Esophagus squamous epithelium (tissue), 5 donors: ENCODE data around the gene DENND1C. TPM values are rescaled to one million over a fixed set of nuclear protein-coding genes. Genes with fewer than 3 reads are reported as not detected.

Experiments
- DNase-seq: peaks from one replicate; lab custom pipeline; 2025; lab: John Stamatoyannopoulos, UW
- H3K27ac ChIP-seq, 4 donors: fragments of 200-600 bp; sonication (generic); one replicate each; pipeline ENCODE4 v1.5.1; 2016 to 2019; ENCODE audit warnings: mild to moderate bottlenecking in 1 of 4
- H3K27me3 ChIP-seq, 4 donors: fragments of 200-600 bp; sonication (generic); 1 replicate in 3 of 4; 2 replicates in 1 of 4; pipeline versions ENCODE4 v1.5.1 to v1.6.0; 2017 to 2021; ENCODE audit warnings: antibody characterized with exemption in 1 of 4
- H3K36me3 ChIP-seq, 3 donors: fragments of 200-600 bp; sonication (generic); one replicate each; pipeline ENCODE4 v1.5.1; 2016 to 2019
- H3K4me1 ChIP-seq, 3 donors: fragments of 200-600 bp; sonication (generic); one replicate each; pipeline ENCODE4 v1.5.1; 2017 to 2019
- H3K4me3 ChIP-seq, 4 donors: fragments of 200-600 bp; sonication (generic); 1 replicate in 3 of 4; 2 replicates in 1 of 4; pipeline ENCODE4 v1.5.1; 2016 to 2019; ENCODE audit warnings: mild to moderate bottlenecking in 2 of 4, moderate library complexity in 1 of 4
- H3K9me3 ChIP-seq, 3 donors: fragments of 200-600 bp; sonication (generic); one replicate each; pipeline ENCODE4 v1.5.1; 2016 to 2019
- CTCF ChIP-seq, 6 experiments: fragments of 450-650 bp in 4 of 6; fragments of 200-600 bp in 2 of 6; sonication (generic) in 2 of 6; IDR thresholded peaks; one replicate each; pipeline ENCODE4 v1.5.1; 2016 to 2019; ENCODE audit warnings: antibody characterized with exemption in 6 of 6, mild to moderate bottlenecking in 4 of 6, moderate library complexity in 4 of 6
- POLR2A ChIP-seq, 4 donors: fragments of 450-650 bp; IDR thresholded peaks; one replicate each; pipeline ENCODE4 v1.6.1; 2017; ENCODE audit warnings: antibody characterized with exemption in 4 of 4, mild to moderate bottlenecking in 4 of 4, moderate library complexity in 3 of 4
- WGBS, 2 donors: methylation state at CpG; one replicate each; pipeline ENCODE4 v1.1.5; 2018; 5-methylcytosine and 5-hydroxymethylcytosine counted together
- intact Hi-C: fragments of 100-400 bp; cut with DNase I; formaldehyde crosslinking; loops from one replicate; pipeline ENCODE4 v1.15.0; 2022
- total RNA-seq, 4 donors: library from RNA; depleted of rRNA; stranded (reverse); fragments of >200 nt; gene quantifications; one replicate each; pipeline ENCODE4 v1.1.0, GENCODE V29; 2016
- donor health status: DM: yes; HTN: yes; CAD: no.

DENND1C gene
- total RNA-seq, 4 donors from 2014 or later = 0.62 to 4.2 (median 1.2) TPM

- intact Hi-C loops = no loop called here
- H3K4me3 ChIP-seq = no peak overlapping the region
- no peaks in the 10 kb centered on the region for H3K27me3 ChIP-seq
- no peak for DNase-seq
- no peak overlapping the region for H3K27ac ChIP-seq
- WGBS, 2 donors = 84 to 88% methylated on average over 5 to 6 of the region's 7 CpGs
- peaks cover 0 to 8% (median 0%) of the 10 kb centered on the region in 3 donors for H3K4me1 ChIP-seq
- H3K36me3 ChIP-seq = peaks cover 0 to 81% (median 8%) of the 10 kb centered on the region in 3 donors
- H3K9me3 ChIP-seq = peaks cover 0 to 14% (median 7%) of the 10 kb centered on the region in 3 donors
- no peak for TF ChIP-seq POLR2A (IDR thresholded peaks at IDR 0.05)
- TF ChIP-seq CTCF (IDR thresholded peaks at IDR 0.05) = no peak
These were observed 29.9 kb downstream of the DENND1C start for GRCh38 chr19:6451583-6452222.

- H3K27ac ChIP-seq = no peak overlapping the region
- no peak for TF ChIP-seq CTCF (IDR thresholded peaks at IDR 0.05)
- no peak for TF ChIP-seq POLR2A (IDR thresholded peaks at IDR 0.05)
- no peak for DNase-seq
- H3K4me1 ChIP-seq = peaks cover 0 to 8% (median 0%) of the 10 kb centered on the region in 3 donors
- H3K9me3 ChIP-seq = peaks cover 0 to 14% (median 7%) of the 10 kb centered on the region in 3 donors
- 97% methylated on average over 5 of the region's 5 CpGs for WGBS, 2 donors
- peaks cover 0 to 80% (median 8%) of the 10 kb centered on the region in 3 donors for H3K36me3 ChIP-seq
- H3K27me3 ChIP-seq = no peaks in the 10 kb centered on the region
- H3K4me3 ChIP-seq = no peak overlapping the region
- intact Hi-C loops = no loop called here
These were observed 31.4 kb downstream of the DENND1C start for GRCh38 chr19:6450166-6450565.

GRCh38 chr19:6448045-6448444, 33.5 kb downstream of the DENND1C start:
- intact Hi-C loops = no loop called here
- H3K9me3 ChIP-seq = no peaks in the 10 kb centered on the region
- peak overlapping the region in 2 of 4 donors; percentile 40 to 53 for H3K27ac ChIP-seq
- TF ChIP-seq POLR2A (IDR thresholded peaks at IDR 0.05) (no peak), CTCF (IDR thresholded peaks at IDR 0.05) (no peak)
- H3K36me3 ChIP-seq = peaks cover 0 to 77% (median 0%) of the 10 kb centered on the region in 3 donors
- no peak for DNase-seq
- no peaks in the 10 kb centered on the region for H3K27me3 ChIP-seq
- no peak overlapping the region for H3K4me3 ChIP-seq
- peaks cover 0 to 8% (median 0%) of the 10 kb centered on the region in 3 donors for H3K4me1 ChIP-seq
- 39 to 42% methylated on average over 3 of the region's 3 CpGs for WGBS, 2 donors

- H3K27me3 ChIP-seq = no peaks in the 10 kb centered on the region
- H3K36me3 ChIP-seq = peaks cover 0 to 70% (median 0%) of the 10 kb centered on the region in 3 donors
- WGBS, 2 donors = 86 to 90% methylated on average over 3 of the region's 3 CpGs
- no peaks in the 10 kb centered on the region for H3K9me3 ChIP-seq
- peaks cover 0 to 8% (median 0%) of the 10 kb centered on the region in 3 donors for H3K4me1 ChIP-seq
- no peak for DNase-seq
- TF ChIP-seq CTCF (IDR thresholded peaks at IDR 0.05) = no peak
- TF ChIP-seq POLR2A (IDR thresholded peaks at IDR 0.05) = no peak
- no peak overlapping the region for H3K27ac ChIP-seq
- H3K4me3 ChIP-seq = no peak overlapping the region
- intact Hi-C loops = no loop called here
These were observed 35.1 kb downstream of the DENND1C start for GRCh38 chr19:6446452-6446851.

- Histone ChIP-seq H3K27ac (no peak overlapping the region), H3K36me3 (peaks cover 0 to 52% (median 0%) of the 10 kb centered on the region in 3 donors), H3K27me3 (no peaks in the 10 kb centered on the region), H3K4me1 (peaks cover 0 to 8% (median 0%) of the 10 kb centered on the region in 3 donors), H3K4me3 (no peak overlapping the region), H3K9me3 (no peaks in the 10 kb centered on the region)
- intact Hi-C loops = no loop called here
- TF ChIP-seq POLR2A (IDR thresholded peaks at IDR 0.05) = no peak
- TF ChIP-seq CTCF (IDR thresholded peaks at IDR 0.05) = no peak
- 85 to 94% methylated on average over 3 to 5 of the region's 13 CpGs for WGBS, 2 donors
- no peak for DNase-seq
These were observed 37.6 kb downstream of the DENND1C start for GRCh38 chr19:6443986-6444385.
